Stimulated activated CD4-positive, alpha-beta T cell treated with anti-CD3 and anti-CD28 coated beads, Interleukin-1b, Interleukin-23, amount 100 ng/mL, for 1 hour (primary cell): ENCODE measurements around the gene MARCHF2.
"Not testable (repeated sequence)": the region's sequence is repeated elsewhere in the genome, so short reads cannot be mapped to it uniquely, and the experiment has no call there.

Experiments used
- DNase-seq, 2 donors: peaks; one replicate each; pipeline ENCODE4 v3.0.0-alpha.2; 2020; ENCODE audit warnings: low read depth in 2 of 2

MARCHF2 gene, protein sequence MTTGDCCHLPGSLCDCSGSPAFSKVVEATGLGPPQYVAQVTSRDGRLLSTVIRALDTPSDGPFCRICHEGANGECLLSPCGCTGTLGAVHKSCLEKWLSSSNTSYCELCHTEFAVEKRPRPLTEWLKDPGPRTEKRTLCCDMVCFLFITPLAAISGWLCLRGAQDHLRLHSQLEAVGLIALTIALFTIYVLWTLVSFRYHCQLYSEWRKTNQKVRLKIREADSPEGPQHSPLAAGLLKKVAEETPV

DNA sequence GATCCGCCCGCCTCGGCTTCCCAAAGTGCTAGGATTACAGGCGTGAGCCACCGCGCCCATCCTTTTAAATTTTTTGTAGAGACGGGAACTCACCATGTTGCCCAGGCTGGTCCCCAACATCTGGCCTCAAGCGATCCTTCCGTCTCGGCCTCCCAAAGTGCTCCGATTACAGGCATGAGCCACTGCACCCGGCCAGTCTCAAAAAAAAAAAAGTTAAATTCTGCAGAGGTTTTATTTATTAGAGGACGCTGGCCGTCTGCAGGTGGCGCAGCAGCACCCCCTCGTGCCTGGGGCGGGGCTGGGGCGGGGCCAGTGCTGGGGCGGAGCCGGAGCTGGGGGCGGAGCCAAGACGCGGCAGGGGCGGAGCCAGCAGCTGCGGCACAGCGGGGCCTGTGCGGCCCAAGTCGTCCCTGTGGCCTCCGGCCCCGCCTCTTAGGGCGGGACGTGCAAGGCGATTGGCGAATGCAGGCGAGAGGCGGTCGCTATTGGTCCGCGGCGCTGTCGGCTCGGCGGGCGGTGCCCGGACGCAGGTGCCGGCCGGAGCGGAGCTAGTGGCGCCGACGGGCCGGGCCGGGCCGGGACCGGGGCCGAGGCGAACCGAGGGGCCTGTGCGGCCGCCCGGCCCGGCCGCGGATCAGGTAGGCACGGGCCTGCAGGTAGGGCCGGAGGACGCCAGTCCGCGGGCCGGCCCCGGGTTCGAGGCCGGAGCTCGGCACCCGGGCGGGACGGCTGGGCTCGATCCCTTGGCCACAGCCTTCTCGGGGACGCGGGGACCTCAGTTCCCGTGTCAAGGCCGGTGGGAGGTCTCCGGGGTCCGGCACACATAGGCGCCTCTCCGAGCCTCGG lies at the start of gene MARCHF2:
Gene MARCHF2, plus strand, starts transcription at position 523 of the 846 bp plus-strand sequence. CDS start 8,536 bp downstream, outside the sequence.
- peak; percentile 90 to 94 for DNase-seq

DNA sequence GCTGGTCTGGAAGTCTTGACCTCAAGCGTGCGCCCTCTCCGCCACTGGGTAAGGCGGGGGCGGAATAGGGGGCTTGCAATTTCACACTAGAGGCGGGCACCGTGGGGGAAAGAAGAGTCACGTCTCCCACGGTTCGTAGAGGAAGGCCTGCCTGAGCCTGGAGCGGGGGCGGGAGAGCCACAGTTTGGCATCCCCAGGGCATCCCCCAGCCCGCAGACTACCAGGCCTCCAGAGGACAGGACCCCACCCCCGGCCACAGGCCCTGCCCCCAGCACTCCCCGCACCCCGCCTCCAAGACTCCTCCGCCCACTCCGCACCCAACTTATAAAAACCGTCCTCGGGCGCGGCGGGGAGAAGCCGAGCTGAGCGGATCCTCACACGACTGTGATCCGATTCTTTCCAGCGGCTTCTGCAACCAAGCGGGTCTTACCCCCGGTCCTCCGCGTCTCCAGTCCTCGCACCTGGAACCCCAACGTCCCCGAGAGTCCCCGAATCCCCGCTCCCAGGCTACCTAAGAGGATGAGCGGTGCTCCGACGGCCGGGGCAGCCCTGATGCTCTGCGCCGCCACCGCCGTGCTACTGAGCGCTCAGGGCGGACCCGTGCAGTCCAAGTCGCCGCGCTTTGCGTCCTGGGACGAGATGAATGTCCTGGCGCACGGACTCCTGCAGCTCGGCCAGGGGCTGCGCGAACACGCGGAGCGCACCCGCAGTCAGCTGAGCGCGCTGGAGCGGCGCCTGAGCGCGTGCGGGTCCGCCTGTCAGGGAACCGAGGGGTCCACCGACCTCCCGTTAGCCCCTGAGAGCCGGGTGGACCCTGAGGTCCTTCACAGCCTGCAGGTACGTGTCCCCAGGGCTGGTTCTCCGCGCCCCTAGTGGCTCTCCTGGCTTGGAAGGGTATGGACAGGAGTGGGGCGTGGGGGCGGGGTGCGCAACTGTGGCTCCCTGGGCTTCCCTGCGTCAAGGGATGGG lies 49.0 kb upstream of the MARCHF2 start, which contains the start of gene ANGPTL4:
Gene ANGPTL4, plus strand, starts transcription at position 353 of the 969 bp plus-strand sequence. Its CDS starts 167 bp downstream, at position 520.
- DNase-seq: no peak

DNA sequence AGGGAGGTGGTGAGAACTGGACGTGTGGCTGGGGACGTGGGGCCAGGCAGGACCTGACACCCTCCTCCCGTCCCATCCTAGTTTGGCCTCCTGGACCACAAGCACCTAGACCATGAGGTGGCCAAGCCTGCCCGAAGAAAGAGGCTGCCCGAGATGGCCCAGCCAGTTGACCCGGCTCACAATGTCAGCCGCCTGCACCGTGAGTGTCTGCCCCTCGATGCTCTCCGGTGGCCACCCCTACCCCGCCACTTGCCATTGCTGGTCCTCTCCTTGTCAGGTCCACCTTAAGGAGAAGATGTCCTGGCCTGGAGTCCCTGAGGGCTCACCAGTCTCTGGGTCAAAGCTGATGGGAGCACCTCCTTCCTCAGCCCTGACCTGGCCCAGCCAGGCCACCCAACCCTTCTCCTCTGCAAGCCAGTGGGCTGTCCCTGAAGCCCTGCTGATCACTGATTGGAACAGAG lies 47.0 kb upstream of the MARCHF2 start:
- DNase-seq: no peak

DNA sequence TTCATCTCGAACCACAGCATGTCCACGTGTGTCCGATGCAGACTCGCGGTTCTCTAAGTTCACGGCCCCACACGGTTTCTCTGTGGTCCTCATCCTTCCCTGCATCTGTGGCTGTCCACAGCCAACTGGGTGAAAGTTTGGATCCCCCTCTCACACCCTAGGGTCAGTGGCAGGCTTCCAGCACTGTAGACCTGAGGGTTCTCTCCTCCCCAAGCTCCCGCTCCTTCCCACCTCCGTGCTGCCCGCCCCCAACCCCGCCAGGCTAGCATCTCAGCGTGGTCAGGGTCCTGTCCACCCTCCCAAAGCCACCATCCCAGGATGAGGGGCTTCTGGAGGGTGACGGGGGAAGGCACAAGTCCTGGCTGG lies 46.2 kb upstream of the MARCHF2 start:
- no peak for DNase-seq

DNA sequence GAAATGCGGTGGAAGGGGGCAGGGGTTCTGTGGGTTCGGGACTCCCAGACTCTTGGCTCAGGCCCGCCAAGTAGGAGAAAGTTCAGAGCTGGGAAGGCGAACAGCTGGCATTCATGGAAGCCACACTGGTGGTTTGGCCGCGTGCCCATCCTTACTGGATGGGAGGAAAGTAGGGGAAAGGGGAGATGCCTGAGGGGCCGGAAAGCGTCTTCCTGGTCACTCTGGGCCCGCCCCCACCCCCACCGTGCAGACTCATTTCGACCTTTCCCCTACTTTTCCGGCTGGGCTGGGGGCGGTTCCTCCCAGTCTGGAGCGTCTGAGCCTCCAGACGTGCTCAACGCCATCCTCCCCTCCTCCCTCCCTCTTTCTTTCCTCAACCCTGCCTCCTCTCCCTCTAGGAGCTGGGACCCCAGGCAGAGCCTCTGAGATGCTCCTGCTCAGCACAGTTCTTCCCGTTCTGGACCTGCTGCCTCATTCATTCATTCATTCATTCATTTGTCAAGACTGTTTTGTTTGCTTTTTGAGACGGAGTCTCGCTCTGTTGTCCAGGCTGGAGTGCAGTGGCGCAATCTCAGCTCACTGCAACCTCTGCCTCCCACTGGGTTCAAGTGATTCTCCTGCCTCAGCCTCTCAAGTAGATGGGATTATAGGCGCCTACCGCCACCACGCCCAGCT lies 45.6 kb upstream of the MARCHF2 start:
- no peak for DNase-seq

DNA sequence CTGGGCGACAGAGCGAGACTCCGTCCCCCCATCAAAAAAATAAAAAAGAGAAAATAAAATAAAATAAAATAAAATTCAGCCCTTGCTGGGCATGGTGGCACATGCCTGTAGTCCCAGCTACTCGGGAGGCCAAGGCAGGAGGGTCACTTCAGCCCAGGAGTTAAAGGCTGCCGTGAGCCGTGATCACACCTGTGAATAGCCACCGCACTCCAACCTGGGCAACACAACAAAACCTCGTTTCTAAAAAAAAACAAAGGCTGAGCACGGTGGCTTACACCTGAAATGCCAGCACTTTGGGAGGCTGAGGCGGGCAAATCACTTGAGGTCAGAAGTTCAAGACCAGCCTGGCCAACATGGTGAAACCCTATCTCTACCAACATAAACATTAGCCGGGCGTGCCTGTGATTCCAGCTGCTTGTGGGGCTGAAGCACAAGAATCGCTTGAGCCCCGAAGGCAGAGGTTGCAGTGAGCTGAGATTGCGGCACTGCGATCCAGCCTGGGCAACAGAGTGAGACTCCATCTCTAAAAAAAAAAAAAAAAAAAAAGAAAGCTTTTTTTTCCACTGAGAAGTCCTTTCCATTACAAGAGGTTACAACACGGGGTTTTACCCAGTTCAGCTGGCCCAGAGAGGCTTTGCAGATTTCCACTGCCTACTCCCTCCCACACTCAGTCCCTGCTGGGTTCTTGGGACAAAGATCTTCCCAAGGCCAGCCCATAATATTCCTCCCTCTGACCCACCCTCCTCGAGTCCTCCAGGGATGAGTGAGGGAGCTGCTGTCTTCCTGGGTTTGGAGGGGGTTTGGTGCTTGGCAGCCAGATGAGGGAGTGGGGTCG lies 42.7 kb upstream of the MARCHF2 start:
- DNase-seq: no peak

DNA sequence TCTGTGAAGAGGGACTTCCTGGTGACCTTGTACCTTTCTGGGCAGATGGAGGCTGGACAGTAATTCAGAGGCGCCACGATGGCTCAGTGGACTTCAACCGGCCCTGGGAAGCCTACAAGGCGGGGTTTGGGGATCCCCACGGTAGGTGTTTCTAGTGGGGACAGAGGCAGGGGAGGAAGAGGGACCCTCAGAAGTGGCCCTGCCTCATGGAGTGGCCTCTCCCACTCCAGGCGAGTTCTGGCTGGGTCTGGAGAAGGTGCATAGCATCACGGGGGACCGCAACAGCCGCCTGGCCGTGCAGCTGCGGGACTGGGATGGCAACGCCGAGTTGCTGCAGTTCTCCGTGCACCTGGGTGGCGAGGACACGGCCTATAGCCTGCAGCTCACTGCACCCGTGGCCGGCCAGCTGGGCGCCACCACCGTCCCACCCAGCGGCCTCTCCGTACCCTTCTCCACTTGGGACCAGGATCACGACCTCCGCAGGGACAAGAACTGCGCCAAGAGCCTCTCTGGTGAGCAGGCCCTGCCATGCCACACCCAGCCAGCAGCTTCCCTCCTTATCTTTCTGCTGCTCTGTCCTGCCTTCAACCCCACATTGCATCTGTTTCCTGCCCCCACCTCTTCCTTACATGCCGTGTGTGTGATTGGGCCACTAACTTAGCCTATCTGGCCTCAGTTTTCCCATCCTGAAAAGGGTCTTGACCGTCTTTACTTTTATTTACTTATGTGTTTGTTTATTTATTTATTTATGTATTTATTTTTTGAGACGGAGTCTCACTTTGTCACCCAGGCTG lies 41.9 kb upstream of the MARCHF2 start:
- DNase-seq: no peak

DNA sequence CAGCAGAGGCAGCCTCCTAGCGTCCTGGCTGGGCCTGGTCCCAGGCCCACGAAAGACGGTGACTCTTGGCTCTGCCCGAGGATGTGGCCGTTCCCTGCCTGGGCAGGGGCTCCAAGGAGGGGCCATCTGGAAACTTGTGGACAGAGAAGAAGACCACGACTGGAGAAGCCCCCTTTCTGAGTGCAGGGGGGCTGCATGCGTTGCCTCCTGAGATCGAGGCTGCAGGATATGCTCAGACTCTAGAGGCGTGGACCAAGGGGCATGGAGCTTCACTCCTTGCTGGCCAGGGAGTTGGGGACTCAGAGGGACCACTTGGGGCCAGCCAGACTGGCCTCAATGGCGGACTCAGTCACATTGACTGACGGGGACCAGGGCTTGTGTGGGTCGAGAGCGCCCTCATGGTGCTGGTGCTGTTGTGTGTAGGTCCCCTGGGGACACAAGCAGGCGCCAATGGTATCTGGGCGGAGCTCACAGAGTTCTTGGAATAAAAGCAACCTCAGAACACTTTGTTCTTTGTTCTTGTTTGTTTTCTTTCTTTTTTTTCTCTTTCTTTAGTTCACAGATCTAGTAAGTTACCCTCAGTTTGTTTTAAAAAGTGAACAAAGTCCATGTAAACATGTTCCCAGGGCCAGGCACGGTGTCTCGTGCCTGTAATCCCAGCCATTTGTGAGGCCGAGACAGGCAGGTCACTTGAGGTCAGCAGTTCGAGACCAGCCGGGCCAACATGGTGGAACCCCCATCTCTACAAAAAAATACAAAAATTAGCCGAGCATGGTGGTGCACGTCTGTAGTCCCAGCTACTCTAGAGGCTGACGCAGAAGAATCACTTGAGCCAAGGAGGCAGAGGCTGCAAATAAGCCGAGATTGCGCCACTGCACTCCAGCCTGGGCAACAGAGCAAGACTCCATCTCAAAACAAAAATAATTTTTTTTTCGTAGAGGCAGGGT lies 39.0 kb upstream of the MARCHF2 start:
- no peak for DNase-seq

DNA sequence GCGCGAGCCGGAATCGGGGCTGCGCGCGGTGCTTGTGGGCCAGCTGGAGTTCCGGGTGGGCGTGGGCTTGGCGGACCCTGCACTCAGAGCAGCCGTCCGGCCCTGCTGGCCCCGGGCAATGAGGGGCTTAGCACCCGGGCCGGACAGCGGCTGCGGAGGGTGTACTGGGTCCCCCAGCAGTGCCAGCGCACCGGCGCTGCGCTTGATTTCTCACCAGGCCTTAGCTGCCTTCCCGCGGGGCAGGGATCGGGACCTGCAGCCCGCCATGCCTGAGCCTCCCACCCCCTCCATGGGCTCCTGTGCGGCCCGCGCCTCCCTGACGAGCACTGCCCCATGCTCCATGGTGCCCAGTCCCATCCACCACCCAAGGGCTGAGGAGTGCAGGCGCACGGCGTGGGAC lies 37.3 kb upstream of the MARCHF2 start:
- not testable (repeated sequence) for DNase-seq

DNA sequence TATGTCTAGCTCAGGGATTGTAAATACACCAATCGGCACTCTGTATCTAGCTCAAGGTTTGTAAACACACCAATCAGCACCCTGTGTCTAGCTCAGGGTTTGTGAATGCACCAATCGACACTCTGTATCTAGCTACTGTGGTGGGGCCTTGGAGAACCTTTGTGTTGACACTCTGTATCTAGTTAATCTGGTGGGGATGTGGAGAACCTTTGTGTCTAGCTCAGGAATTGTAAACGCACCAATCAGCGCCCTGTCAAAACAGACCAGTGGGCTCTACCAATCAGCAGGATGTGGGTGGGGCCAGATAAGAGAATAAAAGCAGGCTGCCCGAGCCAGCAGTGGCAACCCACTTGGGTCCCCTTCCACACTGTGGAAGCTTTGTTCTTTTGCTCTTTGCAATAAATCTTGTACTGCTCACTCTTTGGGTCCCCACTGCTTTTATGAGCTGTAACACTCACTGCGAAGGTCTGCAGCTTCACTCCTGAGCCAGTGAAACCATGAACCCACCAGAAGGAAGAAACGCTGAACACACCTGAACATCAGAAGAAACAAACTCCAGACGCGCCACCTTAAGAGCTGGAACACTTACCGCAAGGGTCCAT lies 36.6 kb upstream of the MARCHF2 start:
- DNase-seq: not testable (repeated sequence)

DNA sequence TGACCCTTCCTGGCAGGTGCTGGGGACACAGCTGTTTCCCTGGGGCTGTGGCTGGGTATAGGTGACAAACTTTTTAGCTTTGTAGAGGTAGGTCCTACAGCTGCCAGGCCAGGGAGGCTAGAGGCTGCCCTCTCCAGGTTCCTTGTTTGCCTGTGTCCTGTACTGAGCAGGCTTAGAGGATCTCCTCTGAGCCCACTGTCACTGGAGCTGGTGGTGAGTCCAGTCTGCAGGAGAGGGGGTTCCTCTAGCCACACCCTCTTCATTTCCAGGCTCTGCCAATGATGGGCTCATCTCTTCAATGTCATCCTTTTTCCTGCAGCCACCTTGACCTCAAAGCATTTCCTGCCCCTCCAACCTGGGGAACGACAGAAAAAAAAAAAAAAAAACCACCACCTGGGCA lies 35.5 kb upstream of the MARCHF2 start:
- DNase-seq: no peak

DNA sequence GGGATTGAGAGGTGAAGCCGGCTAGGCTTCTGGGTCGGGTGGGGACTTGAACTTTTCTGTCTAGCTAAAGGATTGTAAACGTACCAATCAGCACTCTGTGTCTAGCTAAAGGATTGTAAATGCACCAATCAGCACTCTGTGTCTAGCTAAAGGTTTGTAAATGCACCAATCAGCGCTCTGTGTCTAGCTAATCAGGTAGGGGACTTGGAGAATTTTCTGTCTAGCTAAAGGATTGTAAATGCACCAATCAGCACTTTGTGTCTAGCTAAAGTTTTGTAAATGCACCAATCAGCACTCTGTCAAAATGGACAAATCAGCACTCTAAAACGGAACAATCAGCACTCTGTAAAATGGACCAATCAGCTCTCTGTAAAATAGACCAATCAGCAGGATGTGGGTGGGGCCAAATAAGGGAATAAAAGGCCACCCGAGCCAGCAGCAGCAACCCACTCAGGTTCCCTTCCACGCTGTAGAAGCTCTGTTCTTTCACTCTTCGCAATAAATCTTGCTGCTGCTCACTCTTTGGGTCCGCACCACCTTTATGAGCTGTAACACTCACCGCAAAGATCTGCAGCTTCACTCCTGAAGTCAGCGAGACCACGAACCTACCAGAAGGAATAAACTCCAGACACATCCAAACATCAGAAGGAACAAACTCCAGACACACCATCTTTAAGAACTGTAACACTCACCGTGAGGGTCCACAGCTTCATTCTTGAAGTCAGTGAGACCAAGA lies 33.8 kb upstream of the MARCHF2 start:
- DNase-seq: not testable (repeated sequence)

DNA sequence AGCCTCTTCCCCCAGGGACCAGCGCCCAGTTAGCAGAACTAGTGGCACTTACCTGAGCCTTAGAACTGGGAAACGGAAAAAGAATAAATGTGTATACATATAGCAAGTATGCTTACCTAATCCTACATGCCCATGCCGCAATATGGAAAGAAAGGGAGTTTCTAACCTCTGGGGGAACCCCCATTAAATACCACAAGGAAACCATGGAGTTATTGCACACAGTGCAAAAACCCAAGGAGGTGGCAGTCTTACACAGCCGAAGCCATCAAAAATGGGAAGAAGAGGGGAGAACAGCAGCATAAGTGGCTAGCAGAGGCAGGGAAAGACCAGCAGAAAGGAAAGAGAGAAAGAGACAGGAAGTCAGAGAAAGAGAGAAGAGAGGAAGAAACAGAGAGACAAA lies 28.5 kb upstream of the MARCHF2 start:
- DNase-seq: not testable (repeated sequence)

DNA sequence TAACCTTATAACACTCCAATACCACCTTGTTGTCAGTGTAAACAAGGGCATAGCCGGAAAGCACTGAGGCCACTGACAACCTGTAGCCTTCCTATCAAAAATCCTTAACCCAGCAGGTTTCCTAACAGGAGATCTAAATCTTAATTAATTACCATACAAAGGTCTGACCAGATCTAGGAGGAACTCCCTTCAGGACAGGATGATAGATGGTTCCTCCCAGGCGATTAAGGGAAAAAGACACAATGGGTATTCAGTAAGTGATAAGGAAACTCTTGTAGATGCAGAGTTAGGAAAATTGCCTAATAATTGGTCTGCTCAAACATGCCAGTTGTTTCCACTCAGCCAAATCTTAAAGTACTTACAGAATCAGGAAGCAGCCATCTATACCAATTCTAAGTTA lies 28.0 kb upstream of the MARCHF2 start:
- not testable (repeated sequence) for DNase-seq

DNA sequence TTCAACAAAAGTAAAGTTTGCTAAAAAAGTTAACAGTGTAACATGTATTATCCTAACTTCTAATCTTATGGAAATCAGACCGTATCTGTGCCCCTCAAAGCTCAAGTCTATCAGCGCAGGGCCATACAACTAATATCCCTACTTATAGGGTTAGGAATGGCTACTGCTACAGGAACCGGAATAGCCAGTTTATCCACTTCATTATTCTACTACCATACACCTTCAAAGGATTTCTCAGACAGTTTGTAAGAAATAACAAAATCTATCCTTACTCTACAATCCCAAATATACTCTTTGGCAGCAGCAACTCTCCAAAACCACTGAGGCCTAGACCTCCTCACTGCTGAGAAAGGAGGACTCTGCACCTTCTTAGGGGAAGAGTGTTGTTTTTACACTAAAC lies 27.5 kb upstream of the MARCHF2 start:
- not testable (repeated sequence) for DNase-seq

DNA sequence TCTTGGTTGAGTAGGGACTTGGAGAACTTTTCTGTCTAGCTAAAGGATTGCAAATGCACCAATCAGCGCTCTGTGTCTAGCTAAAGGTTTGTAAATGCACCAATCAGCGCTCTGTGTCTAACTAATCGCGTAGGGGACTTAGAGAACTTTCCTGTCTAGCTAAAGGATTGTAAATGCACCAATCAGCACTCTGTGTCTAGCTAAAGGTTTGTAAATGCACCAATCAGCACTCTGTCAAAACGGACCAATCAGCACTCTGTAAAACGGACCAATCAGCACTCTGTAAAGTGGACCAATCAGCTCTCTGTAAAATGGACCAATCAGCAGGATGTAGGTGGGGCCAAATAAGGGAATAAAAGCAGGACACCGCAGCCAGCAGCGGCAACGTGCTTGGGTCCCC lies 26.7 kb upstream of the MARCHF2 start:
- not testable (repeated sequence) for DNase-seq

DNA sequence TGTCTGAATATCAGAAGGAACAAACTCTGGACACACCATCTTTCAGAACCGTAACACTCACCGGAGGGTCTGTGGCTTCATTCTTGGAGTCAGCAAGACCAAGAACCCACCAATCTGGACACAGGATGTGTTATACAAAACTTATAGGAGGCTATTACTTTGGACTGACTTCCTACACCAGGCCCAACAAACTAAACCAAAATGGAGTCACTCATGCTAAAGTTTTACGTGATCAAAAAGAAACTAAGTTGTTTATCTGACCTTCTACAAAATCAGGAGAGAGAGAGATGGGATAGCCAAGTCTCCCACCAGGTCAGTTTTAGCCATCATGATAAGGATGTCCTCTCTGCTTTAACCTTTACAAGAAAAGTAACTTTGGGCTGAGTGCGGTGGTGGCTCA lies 26.1 kb upstream of the MARCHF2 start:
- DNase-seq: no peak
